ENCODE results near the gene LRP8. TPM values are rescaled to one million over a fixed set of nuclear protein-coding genes. Genes with fewer than 3 reads are reported as not detected.

Gene LRP8
- total and polyA plus RNA-seq, 4 donors: 2.6 to 20.0 (median 9.6) TPM

GRCh38 chr1:53281133-53281532 lies 46.7 kb downstream of the LRP8 start:
- ATAC-seq (ENCODE audit: insufficient read depth, low FRiP score) (no peak), DNase-seq (no peak)
- Histone ChIP-seq H3K27ac (ENCODE audit: low read depth in 1 of 2, low read length in 1 of 2) (no peak overlapping the region), H3K9me3 (ENCODE audit: control insufficient read depth in 4 of 4, insufficient read depth in 3 of 4, low read length in 3 of 4) (no peaks in the 10 kb centered on the region), H3K4me3 (no peak overlapping the region), H3K9ac (ENCODE audit: insufficient read depth in 1 of 2, low read length in 2 of 2) (no peak overlapping the region), H3K36me3 (ENCODE audit: control insufficient read depth in 4 of 4, insufficient read depth in 4 of 4, low read length in 4 of 4) (peaks cover 0 to 2% (median 0%) of the 10 kb centered on the region in 4 donors), H3K4me1 (ENCODE audit: control insufficient read depth in 5 of 5, insufficient read depth in 5 of 5, low read length in 5 of 5) (no peaks in the 10 kb centered on the region), H3K27me3 (ENCODE audit: control insufficient read depth in 3 of 3, insufficient read depth in 3 of 3, low read length in 2 of 3) (no peaks in the 10 kb centered on the region)
- WGBS, 2 donors: 91 to 95% methylated on average over 9 of the region's 9 CpGs
- TF ChIP-seq CTCF (IDR thresholded peaks at IDR 0.05; ENCODE audit: control extremely low read depth, extremely low read depth): no peak

GRCh38 chr1:53280496-53280895 lies 47.4 kb downstream of the LRP8 start:
- 91 to 94% methylated on average over 8 of the region's 8 CpGs for WGBS, 2 donors
- no peak for DNase-seq

GRCh38 chr1:53279296-53280200 lies 48.3 kb downstream of the LRP8 start:
- Histone ChIP-seq H3K4me1 (ENCODE audit: control insufficient read depth in 5 of 5, insufficient read depth in 5 of 5, low read length in 5 of 5) (no peaks in the 10 kb centered on the region), H3K27me3 (ENCODE audit: control insufficient read depth in 3 of 3, insufficient read depth in 3 of 3, low read length in 2 of 3) (no peaks in the 10 kb centered on the region), H3K9ac (ENCODE audit: insufficient read depth in 1 of 2, low read length in 2 of 2) (no peak overlapping the region), H3K9me3 (ENCODE audit: control insufficient read depth in 4 of 4, insufficient read depth in 3 of 4, low read length in 3 of 4) (no peaks in the 10 kb centered on the region), H3K27ac (ENCODE audit: low read depth in 1 of 2, low read length in 1 of 2) (no peak overlapping the region), H3K4me3 (no peak overlapping the region), H3K36me3 (ENCODE audit: control insufficient read depth in 4 of 4, insufficient read depth in 4 of 4, low read length in 4 of 4) (peaks cover 0 to 4% (median 0%) of the 10 kb centered on the region in 4 donors)
- WGBS, 2 donors: 85 to 90% methylated on average over 14 of the region's 14 CpGs
- no peak for ATAC-seq (ENCODE audit: insufficient read depth, low FRiP score)
- no peak for DNase-seq
- TF ChIP-seq CTCF (IDR thresholded peaks at IDR 0.05; ENCODE audit: control extremely low read depth, extremely low read depth): no peak

More at GRCh38 chr1:53280496-53280895, 47.4 kb downstream of the LRP8 start:
- no peak for ATAC-seq (ENCODE audit: insufficient read depth, low FRiP score)
- no peaks in the 10 kb centered on the region for H3K4me1 ChIP-seq (ENCODE audit: control insufficient read depth in 5 of 5, insufficient read depth in 5 of 5, low read length in 5 of 5)
- no peaks in the 10 kb centered on the region for H3K9me3 ChIP-seq (ENCODE audit: control insufficient read depth in 4 of 4, insufficient read depth in 3 of 4, low read length in 3 of 4)
- H3K36me3 ChIP-seq (ENCODE audit: control insufficient read depth in 4 of 4, insufficient read depth in 4 of 4, low read length in 4 of 4): peaks cover 0 to 2% (median 0%) of the 10 kb centered on the region in 4 donors
- no peak overlapping the region for H3K27ac ChIP-seq (ENCODE audit: low read depth in 1 of 2, low read length in 1 of 2)
- H3K27me3 ChIP-seq (ENCODE audit: control insufficient read depth in 3 of 3, insufficient read depth in 3 of 3, low read length in 2 of 3): no peaks in the 10 kb centered on the region
- no peak overlapping the region for H3K9ac ChIP-seq (ENCODE audit: insufficient read depth in 1 of 2, low read length in 2 of 2)
- no peak for TF ChIP-seq CTCF (IDR thresholded peaks at IDR 0.05; ENCODE audit: control extremely low read depth, extremely low read depth)
- no peak overlapping the region for H3K4me3 ChIP-seq
